ENCODE data around the gene SGPP1.
"Not testable (repeated sequence)": the region's sequence is repeated elsewhere in the genome, so short reads cannot be mapped to it uniquely, and the experiment has no call there.

SGPP1 gene

DNA sequence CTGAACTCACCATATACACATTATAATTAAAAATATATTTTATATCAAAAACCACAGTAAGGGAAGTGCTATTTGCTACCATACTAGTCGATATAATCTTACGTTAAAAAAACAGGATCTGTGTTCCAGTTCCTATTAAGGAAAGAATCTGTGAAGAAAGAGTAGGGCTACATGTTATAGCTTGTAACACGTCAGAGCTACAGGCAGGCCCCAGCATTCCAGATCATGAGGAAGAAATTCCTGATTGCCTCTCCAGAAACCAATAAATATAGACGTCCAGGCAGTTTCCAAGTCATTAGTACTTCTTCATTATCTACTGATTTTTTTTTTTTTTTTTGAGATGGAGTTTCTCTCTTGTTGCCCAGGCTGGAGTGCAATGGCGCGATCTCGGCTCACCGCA lies 20.6 kb downstream of the SGPP1 start:
- H3K9me3 Mint-ChIP-seq = peaks cover 2% of the 10 kb centered on the region
- no peak overlapping the region for H3K4me3 Mint-ChIP-seq
- no peak overlapping the region for H3K27ac Mint-ChIP-seq
- peaks cover 12% of the 10 kb centered on the region for H3K36me3 Mint-ChIP-seq (ENCODE audit: low read depth)
- no peaks in the 10 kb centered on the region for H3K27me3 Mint-ChIP-seq (ENCODE audit: low read depth)
- no peaks in the 10 kb centered on the region for H3K4me1 Mint-ChIP-seq
- TF ChIP-seq, protein P1, sequence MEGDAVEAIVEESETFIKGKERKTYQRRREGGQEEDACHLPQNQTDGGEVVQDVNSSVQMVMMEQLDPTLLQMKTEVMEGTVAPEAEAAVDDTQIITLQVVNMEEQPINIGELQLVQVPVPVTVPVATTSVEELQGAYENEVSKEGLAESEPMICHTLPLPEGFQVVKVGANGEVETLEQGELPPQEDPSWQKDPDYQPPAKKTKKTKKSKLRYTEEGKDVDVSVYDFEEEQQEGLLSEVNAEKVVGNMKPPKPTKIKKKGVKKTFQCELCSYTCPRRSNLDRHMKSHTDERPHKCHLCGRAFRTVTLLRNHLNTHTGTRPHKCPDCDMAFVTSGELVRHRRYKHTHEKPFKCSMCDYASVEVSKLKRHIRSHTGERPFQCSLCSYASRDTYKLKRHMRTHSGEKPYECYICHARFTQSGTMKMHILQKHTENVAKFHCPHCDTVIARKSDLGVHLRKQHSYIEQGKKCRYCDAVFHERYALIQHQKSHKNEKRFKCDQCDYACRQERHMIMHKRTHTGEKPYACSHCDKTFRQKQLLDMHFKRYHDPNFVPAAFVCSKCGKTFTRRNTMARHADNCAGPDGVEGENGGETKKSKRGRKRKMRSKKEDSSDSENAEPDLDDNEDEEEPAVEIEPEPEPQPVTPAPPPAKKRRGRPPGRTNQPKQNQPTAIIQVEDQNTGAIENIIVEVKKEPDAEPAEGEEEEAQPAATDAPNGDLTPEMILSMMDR (IDR thresholded peaks at IDR 0.05; ENCODE audit: unreplicated experiment in 3 of 3) = no peak

DNA sequence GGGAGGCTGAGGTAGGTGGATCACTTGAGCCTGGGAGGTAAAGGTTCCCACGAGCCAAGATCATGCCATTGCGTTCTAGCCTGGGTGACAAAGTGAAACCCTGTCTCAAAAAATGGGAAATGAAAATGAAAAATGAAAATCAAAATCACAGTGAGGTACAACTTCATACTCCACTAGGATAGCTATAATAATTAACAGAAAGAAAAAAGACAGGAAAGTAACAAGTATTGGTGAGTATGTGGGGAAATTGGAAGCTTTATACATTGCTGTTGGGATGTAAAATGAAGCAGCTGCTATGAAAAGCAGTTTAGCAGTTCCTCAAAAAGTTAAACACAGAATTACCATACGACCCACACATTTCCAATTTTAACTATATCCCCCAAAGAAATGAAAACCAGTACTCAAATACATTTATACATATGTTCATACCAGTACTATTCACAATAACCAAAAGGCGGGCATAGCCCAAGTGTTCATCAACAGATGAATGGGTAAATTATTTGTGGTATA lies 22.2 kb downstream of the SGPP1 start:
- Mint-ChIP-seq H3K4me1 (no peaks in the 10 kb centered on the region), H3K27me3 (ENCODE audit: low read depth) (no peaks in the 10 kb centered on the region), H3K27ac (no peak overlapping the region), H3K4me3 (no peak overlapping the region), H3K36me3 (ENCODE audit: low read depth) (peaks cover 7% of the 10 kb centered on the region), H3K9me3 (no peaks in the 10 kb centered on the region)
- TF ChIP-seq, protein P1 (IDR thresholded peaks at IDR 0.05; ENCODE audit: unreplicated experiment in 3 of 3) = no peak

DNA sequence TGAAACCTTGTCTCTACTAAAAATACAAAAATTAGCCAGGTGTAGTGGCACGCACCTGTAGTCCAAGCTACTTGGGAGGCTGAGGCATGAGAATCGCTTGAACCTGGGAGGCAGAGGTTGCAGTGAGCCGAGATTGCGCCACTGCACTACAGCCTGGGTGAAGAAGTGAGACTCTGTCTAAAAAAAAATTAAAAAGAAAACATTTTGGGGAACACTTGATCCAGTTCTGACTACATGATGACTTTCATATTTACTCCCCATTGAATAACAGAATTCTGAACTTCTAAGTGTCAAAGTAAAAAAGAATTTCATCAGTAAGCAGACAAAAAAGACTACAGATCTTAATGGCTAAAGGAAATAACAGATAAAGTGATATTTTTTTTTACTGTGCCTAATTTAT lies 25.3 kb downstream of the SGPP1 start:
- not testable (repeated sequence) for H3K4me3 Mint-ChIP-seq; H3K9me3 Mint-ChIP-seq; H3K27ac Mint-ChIP-seq; H3K36me3 Mint-ChIP-seq (ENCODE audit: low read depth); H3K4me1 Mint-ChIP-seq; H3K27me3 Mint-ChIP-seq (ENCODE audit: low read depth)

DNA sequence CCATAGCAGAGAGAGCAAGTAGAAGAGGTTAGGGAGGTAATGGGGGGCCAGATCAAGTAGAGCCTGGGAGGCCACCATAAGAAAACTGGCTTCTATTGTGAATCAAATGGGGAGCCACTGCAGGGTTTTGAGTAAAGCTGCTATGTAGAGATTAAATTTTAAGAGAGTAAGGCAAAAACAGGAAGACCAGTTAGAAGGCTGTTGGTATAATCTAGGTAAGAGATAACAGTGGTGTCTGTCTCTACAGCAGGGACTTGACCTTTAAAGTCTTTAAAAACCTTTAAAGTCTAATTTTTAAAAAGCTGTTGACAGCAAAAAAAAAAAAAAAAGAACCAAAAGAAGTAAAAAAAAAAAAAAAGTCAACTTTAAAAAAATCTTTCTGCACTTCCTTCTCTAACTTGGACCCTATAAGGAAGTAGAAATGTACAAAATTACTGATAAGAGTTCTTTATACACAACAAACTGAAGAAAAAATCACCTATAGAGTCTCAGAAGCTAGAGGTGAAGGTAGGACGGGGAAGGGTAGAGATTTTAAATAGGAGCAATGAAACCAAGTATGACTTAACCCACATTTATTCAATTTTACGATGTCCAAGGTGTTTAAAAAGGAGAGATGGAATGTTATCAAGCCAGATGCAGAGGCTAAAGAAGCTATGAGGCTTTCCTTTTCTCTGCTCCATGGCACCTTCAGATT lies 26.1 kb downstream of the SGPP1 start:
- Mint-ChIP-seq H3K4me1 (no peaks in the 10 kb centered on the region), H3K36me3 (ENCODE audit: low read depth) (no peaks in the 10 kb centered on the region), H3K4me3 (no peak overlapping the region), H3K27me3 (ENCODE audit: low read depth) (no peaks in the 10 kb centered on the region), H3K27ac (no peak overlapping the region), H3K9me3 (no peaks in the 10 kb centered on the region)
- TF ChIP-seq, protein P1 (IDR thresholded peaks at IDR 0.05; ENCODE audit: unreplicated experiment in 3 of 3) = no peak

DNA sequence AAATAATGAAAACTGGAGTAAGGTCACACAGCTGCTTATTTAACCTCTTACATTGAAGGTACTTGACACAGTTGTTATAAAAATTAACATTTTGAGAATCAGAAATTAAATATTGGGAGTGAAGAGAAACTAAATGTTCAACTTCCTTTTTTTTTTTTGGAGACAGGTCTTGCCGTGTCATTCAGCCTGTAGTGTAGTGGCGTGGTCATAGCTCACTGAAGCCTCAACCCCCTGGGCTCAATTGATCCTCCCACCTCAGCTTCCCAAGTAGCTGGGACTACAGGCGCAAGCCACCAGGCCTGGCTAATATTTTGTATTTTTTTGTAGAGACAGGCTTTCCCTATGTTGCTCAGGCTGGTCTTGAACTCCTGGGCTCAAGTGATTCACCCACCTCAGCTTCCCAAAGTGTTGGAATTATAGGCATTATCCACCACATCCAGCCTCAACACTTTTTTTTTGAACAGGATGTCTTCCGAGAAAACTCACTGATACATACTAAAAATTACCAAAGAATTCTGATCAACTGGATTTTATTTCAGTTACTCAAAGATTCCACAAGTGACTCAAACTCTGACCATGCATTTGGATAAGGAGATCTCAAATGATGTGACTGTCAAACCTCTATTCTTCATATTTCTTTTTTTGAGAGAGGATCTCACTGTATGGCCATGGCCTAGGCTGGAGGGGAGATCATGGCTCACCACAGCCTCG lies 35.4 kb downstream of the SGPP1 start:
- H3K27me3 Mint-ChIP-seq (ENCODE audit: low read depth) = no peaks in the 10 kb centered on the region
- H3K27ac Mint-ChIP-seq = no peak overlapping the region
- no peak overlapping the region for H3K4me3 Mint-ChIP-seq
- TF ChIP-seq, protein P1 (IDR thresholded peaks at IDR 0.05; ENCODE audit: unreplicated experiment in 3 of 3) = no peak
- peaks cover 5% of the 10 kb centered on the region for H3K36me3 Mint-ChIP-seq (ENCODE audit: low read depth)
- no peaks in the 10 kb centered on the region for H3K9me3 Mint-ChIP-seq
- H3K4me1 Mint-ChIP-seq = no peaks in the 10 kb centered on the region

DNA sequence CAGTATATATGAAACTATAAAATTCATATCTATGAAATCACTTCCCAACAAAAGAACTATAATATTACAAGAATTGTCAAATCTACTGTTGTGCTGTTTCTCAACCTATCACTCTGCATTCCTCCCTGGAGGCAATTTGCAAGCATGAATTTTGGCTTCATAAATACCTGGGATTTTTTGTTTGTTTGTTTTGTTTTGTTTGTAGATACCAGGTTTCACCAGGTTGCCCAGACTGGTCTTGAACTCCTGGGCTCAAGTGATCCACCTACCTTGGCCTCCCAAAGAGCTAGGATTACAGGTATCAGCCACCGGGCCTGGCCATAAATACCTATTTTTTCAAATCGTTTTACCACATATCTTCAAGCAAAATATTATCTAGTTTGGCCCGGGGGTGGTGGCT lies 38.7 kb downstream of the SGPP1 start:
- TF ChIP-seq, protein P1 (IDR thresholded peaks at IDR 0.05; ENCODE audit: unreplicated experiment in 3 of 3) = no peak
- Mint-ChIP-seq H3K27ac (no peak overlapping the region), H3K9me3 (no peaks in the 10 kb centered on the region), H3K4me3 (no peak overlapping the region), H3K27me3 (ENCODE audit: low read depth) (no peaks in the 10 kb centered on the region), H3K36me3 (ENCODE audit: low read depth) (peaks cover 8% of the 10 kb centered on the region), H3K4me1 (no peaks in the 10 kb centered on the region)
